Sigmoid colon (tissue), 7 donors: Measurements from ENCODE around the gene CAB39L. TPM values are rescaled to one million over a fixed set of nuclear protein-coding genes. Genes with fewer than 3 reads are reported as not detected.

ENCODE experiments used
- DNase-seq: peaks from one replicate; pipeline ENCODE4 v3.0.0-alpha.2; 2019
- H3K27ac ChIP-seq, 4 donors: fragments of 200-600 bp; sonication (generic); one replicate each; pipeline ENCODE4 v1.5.1; 2016 to 2019; ENCODE audit warnings: mild to moderate bottlenecking in 1 of 4
- H3K27me3 ChIP-seq, 3 donors: fragments of 200-600 bp; sonication (generic); one replicate each; pipeline ENCODE4 v1.5.1; 2019; ENCODE audit warnings: mild to moderate bottlenecking in 1 of 3
- H3K36me3 ChIP-seq, 4 donors: fragments of 200-600 bp; sonication (generic); one replicate each; pipeline ENCODE4 v1.5.1; 2016 to 2019
- H3K4me1 ChIP-seq, 4 donors: fragments of 200-600 bp; sonication (generic); one replicate each; pipeline ENCODE4 v1.5.1; 2017 to 2019
- H3K4me3 ChIP-seq, 4 donors: fragments of 200-600 bp; sonication (generic); one replicate each; pipeline ENCODE4 v1.5.1; 2017 to 2019; ENCODE audit warnings: mild to moderate bottlenecking in 2 of 4, moderate library complexity in 1 of 4
- H3K9me3 ChIP-seq, 4 donors: fragments of 200-600 bp in 3 of 4; sonication (generic) in 3 of 4; one replicate each; pipeline versions ENCODE4 v1.5.1 to v1.6.1; 2013 to 2019
- CTCF ChIP-seq, 4 experiments: fragments of 450-650 bp in 3 of 4; fragments of 200-600 bp in 1 of 4; IDR thresholded peaks; one replicate each; pipeline ENCODE4 v1.5.1; 2016 to 2019; ENCODE audit warnings: antibody characterized with exemption in 4 of 4, mild to moderate bottlenecking in 3 of 4, moderate library complexity in 2 of 4
- EP300 ChIP-seq, 4 donors: sonication (generic); formaldehyde crosslinking; IDR thresholded peaks; one replicate each; pipeline ENCODE4 v1.6.1; 2017; ENCODE audit warnings: antibody characterized with exemption in 4 of 4
- POLR2A ChIP-seq, 2 donors: fragments of 450-650 bp; IDR thresholded peaks; one replicate each; pipeline ENCODE4 v1.6.1; 2016; ENCODE audit warnings: antibody characterized with exemption in 2 of 2, mild to moderate bottlenecking in 2 of 2, moderate library complexity in 2 of 2
- POLR2AphosphoS5 ChIP-seq, 4 donors: sonication (generic); formaldehyde crosslinking; IDR thresholded peaks; one replicate each; pipeline ENCODE4 v1.6.1; 2017; ENCODE audit warnings: antibody characterized with exemption in 4 of 4
- WGBS, 2 donors: extraction: QIAGEN DNeasy Blood & Tissue Kit; methylation state at CpG; one replicate each; pipeline ENCODE4 v1.1.7; 2013; 5-methylcytosine and 5-hydroxymethylcytosine counted together
- intact Hi-C: fragments of 100-400 bp; cut with DNase I; formaldehyde crosslinking; loops from one replicate; pipeline ENCODE4 v1.15.1; 2023
- polyA plus RNA-seq, 3 donors: library from polyadenylated mRNA; stranded (reverse); fragments of 200-250 nt; gene quantifications; one replicate each; pipeline ENCODE4 v1.2.3, GENCODE V29; 2013
- total RNA-seq, 4 donors: library from RNA; depleted of rRNA; stranded (reverse); fragments of >200 nt; gene quantifications; one replicate each; pipeline ENCODE4 v1.1.0, GENCODE V29; 2016
- donor health status: healthy with polysubstance abuse.
- donor health status: Bipolar disorder and iron deficiency.
- donor health status: healthy.

The CAB39L gene
- total and polyA plus RNA-seq, 7 donors: 5.5 to 180 (median 121) TPM

- DNase-seq: no peak
- H3K36me3 ChIP-seq: peaks cover 5 to 57% (median 8%) of the 10 kb centered on the region in 4 donors
Observed at GRCh38 chr13:49262634-49263033, 181.2 kb downstream of the CAB39L start.

GRCh38 chr13:49259586-49259985, 184.3 kb downstream of the CAB39L start:
- TF ChIP-seq POLR2AphosphoS5 (IDR thresholded peaks at IDR 0.05): no peak
- TF ChIP-seq CTCF (IDR thresholded peaks at IDR 0.05): no peak
- no peak for TF ChIP-seq POLR2A (IDR thresholded peaks at IDR 0.05)
- TF ChIP-seq EP300 (IDR thresholded peaks at IDR 0.05): no peak
- Histone ChIP-seq H3K4me1 (no peaks in the 10 kb centered on the region), H3K27ac (no peak overlapping the region), H3K36me3 (peaks cover 9 to 78% (median 19%) of the 10 kb centered on the region in 4 donors), H3K27me3 (no peaks in the 10 kb centered on the region), H3K9me3 (no peaks in the 10 kb centered on the region), H3K4me3 (no peak overlapping the region)
- DNase-seq: no peak
- intact Hi-C loops: no loop called here
- WGBS, 2 donors: 95% methylated on average over 6 of the region's 6 CpGs

More at GRCh38 chr13:49262634-49263033, 181.2 kb downstream of the CAB39L start:
- Histone ChIP-seq H3K27me3 (no peaks in the 10 kb centered on the region), H3K4me3 (no peak overlapping the region), H3K4me1 (no peaks in the 10 kb centered on the region), H3K27ac (no peak overlapping the region), H3K9me3 (no peaks in the 10 kb centered on the region)
- intact Hi-C loops: no loop called here
- WGBS, 2 donors: 92 to 95% methylated on average over 6 of the region's 6 CpGs
- TF ChIP-seq EP300 (IDR thresholded peaks at IDR 0.05) (no peak), POLR2A (IDR thresholded peaks at IDR 0.05) (no peak), POLR2AphosphoS5 (IDR thresholded peaks at IDR 0.05) (no peak), CTCF (IDR thresholded peaks at IDR 0.05) (no peak)

Other genes with a start within 250 kb of the CAB39L start
- under 1 TPM in 1 of 4 donors, not detected in 3; 0.71 TPM for gene MLNR, start 223.7 kb downstream of the CAB39L start, total RNA-seq
- gene MLNR, start 223.7 kb downstream of the CAB39L start, polyA plus RNA-seq: not detected
- gene CDADC1, start 196.1 kb downstream of the CAB39L start, total RNA-seq: 10 to 100 TPM in 1 of 4 donors, 1 to 10 TPM in 3; 6.5 to 12.2 (median 8.1) TPM
- 1 to 10 TPM; 2.4 to 4.5 (median 3.5) TPM for gene CDADC1, start 196.1 kb downstream of the CAB39L start, polyA plus RNA-seq
- gene SETDB2, start 210 bp upstream of the CAB39L start, total RNA-seq: 10 to 100 TPM in 3 of 4 donors, 1 to 10 TPM in 1; 7.5 to 12.5 (median 11.2) TPM
- gene SETDB2, start 210 bp upstream of the CAB39L start, polyA plus RNA-seq: 1 to 10 TPM; 3.6 to 4.9 (median 4.9) TPM
- 10 to 100 TPM; 29.6 to 52.1 (median 37.5) TPM for gene PHF11, start 51.9 kb upstream of the CAB39L start, total RNA-seq
- gene PHF11, start 51.9 kb upstream of the CAB39L start, polyA plus RNA-seq: 10 to 100 TPM; 20.1 to 36.8 (median 20.4) TPM
- 10 to 100 TPM; 10.2 to 20.7 (median 12.5) TPM for gene RCBTB1, start 141.5 kb upstream of the CAB39L start, total RNA-seq
- 1 to 10 TPM; 4.2 to 7.1 (median 5.4) TPM for gene RCBTB1, start 141.5 kb upstream of the CAB39L start, polyA plus RNA-seq
- gene ARL11, start 184.4 kb upstream of the CAB39L start, total RNA-seq: 1 to 10 TPM in 2 of 4 donors, under 1 TPM in 2; 0.33 to 1.8 (median 0.83) TPM
- gene ARL11, start 184.4 kb upstream of the CAB39L start, polyA plus RNA-seq: 1 to 10 TPM; 1.2 to 2.7 (median 1.8) TPM
- gene EBPL, start 247.4 kb upstream of the CAB39L start, total RNA-seq: 10 to 100 TPM; 31.0 to 75.9 (median 69.0) TPM
- 10 to 100 TPM; 22.4 to 53.2 (median 35.4) TPM for gene EBPL, start 247.4 kb upstream of the CAB39L start, polyA plus RNA-seq